Measurements from ENCODE around the gene CEP85L. TPM values are rescaled to one million over a fixed set of nuclear protein-coding genes. Genes with fewer than 3 reads are reported as not detected.

Gene CEP85L
- total RNA-seq, 1 donor from 2014 or later, result 6.8 TPM

DNA sequence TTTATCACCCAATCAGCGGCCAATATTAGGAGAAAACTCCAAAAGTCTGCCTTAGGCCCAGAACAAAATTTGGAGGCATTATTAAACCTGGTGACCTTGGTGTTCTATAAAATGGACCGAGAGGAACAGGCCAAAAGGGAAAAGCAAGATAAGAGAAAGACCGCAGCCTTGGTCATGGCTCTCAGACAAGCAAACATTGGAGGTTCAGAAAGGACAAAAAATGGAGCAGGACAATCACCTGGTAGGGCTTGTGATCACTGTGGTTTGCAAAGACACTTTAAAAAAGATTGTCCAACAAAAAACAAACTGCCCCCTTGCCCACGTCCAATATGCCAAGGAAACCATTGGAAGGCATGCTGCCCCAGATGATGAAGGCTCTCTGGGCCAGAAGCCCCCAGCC is 31.2 kb downstream of the CEP85L start:
- Mint-ChIP-seq H3K36me3 (ENCODE audit: insufficient read depth) (no peaks in the 10 kb centered on the region), H3K4me1 (ENCODE audit: low read depth) (peaks cover 4% of the 10 kb centered on the region), H3K27me3 (no peaks in the 10 kb centered on the region), H3K4me3 (ENCODE audit: low read depth) (no peak overlapping the region), H3K9me3 (ENCODE audit: low read depth) (no peaks in the 10 kb centered on the region), H3K27ac (no peak overlapping the region)
- TF ChIP-seq, protein P1, sequence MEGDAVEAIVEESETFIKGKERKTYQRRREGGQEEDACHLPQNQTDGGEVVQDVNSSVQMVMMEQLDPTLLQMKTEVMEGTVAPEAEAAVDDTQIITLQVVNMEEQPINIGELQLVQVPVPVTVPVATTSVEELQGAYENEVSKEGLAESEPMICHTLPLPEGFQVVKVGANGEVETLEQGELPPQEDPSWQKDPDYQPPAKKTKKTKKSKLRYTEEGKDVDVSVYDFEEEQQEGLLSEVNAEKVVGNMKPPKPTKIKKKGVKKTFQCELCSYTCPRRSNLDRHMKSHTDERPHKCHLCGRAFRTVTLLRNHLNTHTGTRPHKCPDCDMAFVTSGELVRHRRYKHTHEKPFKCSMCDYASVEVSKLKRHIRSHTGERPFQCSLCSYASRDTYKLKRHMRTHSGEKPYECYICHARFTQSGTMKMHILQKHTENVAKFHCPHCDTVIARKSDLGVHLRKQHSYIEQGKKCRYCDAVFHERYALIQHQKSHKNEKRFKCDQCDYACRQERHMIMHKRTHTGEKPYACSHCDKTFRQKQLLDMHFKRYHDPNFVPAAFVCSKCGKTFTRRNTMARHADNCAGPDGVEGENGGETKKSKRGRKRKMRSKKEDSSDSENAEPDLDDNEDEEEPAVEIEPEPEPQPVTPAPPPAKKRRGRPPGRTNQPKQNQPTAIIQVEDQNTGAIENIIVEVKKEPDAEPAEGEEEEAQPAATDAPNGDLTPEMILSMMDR (IDR thresholded peaks at IDR 0.05; ENCODE audit: unreplicated experiment), result no peak
- no peak for DNase-seq (ENCODE audit: low spot score, unreplicated experiment)

DNA sequence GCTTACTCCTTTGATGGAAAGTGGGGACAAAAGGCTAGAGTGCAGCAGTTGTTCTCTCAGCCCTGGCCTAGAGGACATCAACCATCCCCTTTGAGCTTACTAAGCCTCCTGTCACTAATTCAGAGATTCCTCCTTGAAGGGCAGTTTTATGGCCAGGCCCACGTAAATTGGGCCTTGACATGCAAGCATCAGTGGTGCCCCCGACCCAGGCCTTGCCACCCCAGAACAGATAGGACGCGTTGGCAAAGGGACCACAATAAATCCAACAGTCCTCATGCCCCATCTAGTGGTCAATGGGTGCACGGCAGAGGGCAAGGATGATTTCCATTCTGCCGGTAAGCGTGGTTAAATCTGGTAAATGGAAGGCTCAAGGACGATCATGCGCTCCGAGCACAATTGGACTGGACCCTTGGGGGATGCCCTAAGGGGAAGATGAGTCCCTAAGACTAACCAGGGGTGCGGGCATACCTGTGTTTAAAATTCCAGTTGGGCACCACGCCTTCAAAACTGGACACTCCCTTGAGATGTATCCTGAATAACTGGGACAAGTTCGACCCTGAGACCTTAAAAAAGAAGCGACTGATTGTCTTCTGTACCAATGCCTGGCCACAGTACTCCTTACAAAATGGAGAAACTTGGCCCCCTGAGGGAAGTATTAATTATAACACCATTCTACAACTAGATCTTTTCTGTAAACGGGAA is 32.6 kb downstream of the CEP85L start:
- TF ChIP-seq, protein P1 (IDR thresholded peaks at IDR 0.05; ENCODE audit: unreplicated experiment), result peak; percentile 72
- H3K27me3 Mint-ChIP-seq, result no peaks in the 10 kb centered on the region
- DNase-seq (ENCODE audit: low spot score, unreplicated experiment), result peak; percentile 23
- peaks cover 3% of the 10 kb centered on the region for H3K9me3 Mint-ChIP-seq (ENCODE audit: low read depth)
- H3K4me1 Mint-ChIP-seq (ENCODE audit: low read depth), result peaks cover 4% of the 10 kb centered on the region
- H3K4me3 Mint-ChIP-seq (ENCODE audit: low read depth), result no peak overlapping the region
- no peak overlapping the region for H3K27ac Mint-ChIP-seq
- H3K36me3 Mint-ChIP-seq (ENCODE audit: insufficient read depth), result peaks cover 3% of the 10 kb centered on the region

DNA sequence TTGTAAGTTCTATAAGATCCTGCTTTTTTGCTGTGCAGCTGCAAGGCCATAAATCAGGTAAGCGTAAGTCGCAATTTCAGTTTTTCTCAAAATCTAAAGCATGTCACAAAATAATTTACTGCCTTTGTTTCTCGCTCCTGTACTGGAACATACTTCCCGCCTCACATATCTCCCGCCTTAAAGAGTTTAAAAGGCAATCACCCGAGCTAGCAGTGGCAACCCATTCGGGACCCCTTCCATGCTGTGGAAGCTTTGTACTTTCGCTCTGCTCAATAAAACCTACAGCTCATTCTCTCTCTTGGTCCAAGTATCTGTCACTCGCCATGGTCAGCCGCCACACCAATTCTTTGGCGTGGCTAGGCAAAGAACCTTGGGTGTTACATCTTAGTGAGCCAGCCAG is 34.0 kb downstream of the CEP85L start:
- TF ChIP-seq, protein P1 (IDR thresholded peaks at IDR 0.05; ENCODE audit: unreplicated experiment), result no peak
- H3K9me3 Mint-ChIP-seq (ENCODE audit: low read depth), result peaks cover 3% of the 10 kb centered on the region

DNA sequence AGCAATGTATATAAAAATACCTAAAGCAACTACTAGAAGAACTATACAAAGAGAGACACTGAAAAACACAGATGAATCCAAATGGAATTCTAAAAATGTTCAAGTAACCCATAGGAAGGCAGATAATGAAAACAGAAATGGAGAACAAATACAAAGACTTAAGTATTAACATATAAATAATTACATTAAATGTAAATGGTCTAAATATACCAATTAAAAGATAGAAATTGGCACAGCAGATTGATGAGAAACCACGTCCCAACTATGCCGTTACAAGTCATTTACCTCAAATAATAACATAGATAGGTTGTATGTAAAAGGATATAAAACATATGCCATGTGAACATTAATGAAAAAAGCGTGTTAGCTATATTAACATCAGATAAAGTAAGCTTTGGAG is 40.1 kb downstream of the CEP85L start:
- no peak for DNase-seq (ENCODE audit: low spot score, unreplicated experiment)
- Mint-ChIP-seq H3K9me3 (ENCODE audit: low read depth) (peaks cover 12% of the 10 kb centered on the region), H3K4me3 (ENCODE audit: low read depth) (no peak overlapping the region), H3K27ac (no peak overlapping the region), H3K4me1 (ENCODE audit: low read depth) (peaks cover 4% of the 10 kb centered on the region), H3K36me3 (ENCODE audit: insufficient read depth) (peaks cover 6% of the 10 kb centered on the region), H3K27me3 (no peaks in the 10 kb centered on the region)
- TF ChIP-seq, protein P1 (IDR thresholded peaks at IDR 0.05; ENCODE audit: unreplicated experiment), result no peak

More for the DNA sequence above, 34.0 kb downstream of the CEP85L start:
- no peak for DNase-seq (ENCODE audit: low spot score, unreplicated experiment)
- peaks cover 4% of the 10 kb centered on the region for H3K4me1 Mint-ChIP-seq (ENCODE audit: low read depth)
- peaks cover 3% of the 10 kb centered on the region for H3K36me3 Mint-ChIP-seq (ENCODE audit: insufficient read depth)
- H3K27ac Mint-ChIP-seq, result no peak overlapping the region
- H3K27me3 Mint-ChIP-seq, result no peaks in the 10 kb centered on the region
- no peak overlapping the region for H3K4me3 Mint-ChIP-seq (ENCODE audit: low read depth)

DNA sequence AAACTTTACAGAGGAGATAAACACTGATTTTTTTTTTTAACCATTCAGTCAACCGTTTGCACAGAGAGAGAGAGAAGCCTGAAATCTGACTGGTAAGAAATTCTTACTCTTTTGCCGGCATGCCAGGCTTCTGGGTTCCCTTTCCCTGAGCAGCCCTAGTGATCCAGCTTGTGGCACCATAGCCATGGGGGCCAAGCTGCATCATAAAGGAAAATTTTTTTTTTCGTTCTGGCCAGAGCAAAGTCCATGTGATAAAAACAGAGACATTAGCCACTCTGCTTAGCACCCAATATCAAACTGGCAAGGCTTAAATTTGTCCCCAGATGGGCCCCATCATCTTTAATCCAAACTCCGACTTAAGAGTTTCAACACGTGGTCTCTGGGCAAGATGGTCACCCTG is 44.5 kb downstream of the CEP85L start:
- TF ChIP-seq, protein P1 (IDR thresholded peaks at IDR 0.05; ENCODE audit: unreplicated experiment), result no peak
- peaks cover 15% of the 10 kb centered on the region for H3K9me3 Mint-ChIP-seq (ENCODE audit: low read depth)
- H3K4me1 Mint-ChIP-seq (ENCODE audit: low read depth), result peaks cover 4% of the 10 kb centered on the region
- no peak overlapping the region for H3K4me3 Mint-ChIP-seq (ENCODE audit: low read depth)
- DNase-seq (ENCODE audit: low spot score, unreplicated experiment), result no peak
- peaks cover under 1% of the 10 kb centered on the region for H3K36me3 Mint-ChIP-seq (ENCODE audit: insufficient read depth)
- H3K27ac Mint-ChIP-seq, result no peak overlapping the region
- no peaks in the 10 kb centered on the region for H3K27me3 Mint-ChIP-seq
